Spinal cord (tissue), 10 donors: Measurements from ENCODE around the gene ERP44. TPM values are rescaled to one million over a fixed set of nuclear protein-coding genes. Genes with fewer than 3 reads are reported as not detected.
A peak's percentile ranks its signal among the peaks of the same experiment; 100 is the strongest.

Experiments
- DNase-seq, 6 donors: peaks; one replicate each; pipeline versions ENCODE4 v3.0.0 to v3.0.0-alpha.2; 2013 to 2015; ENCODE audit warnings: low spot score in 6 of 6, low read depth in 4 of 6
- H3K27ac ChIP-seq: one replicate; pipeline ENCODE4 v1.5.1; 2013; ENCODE audit warnings: low read depth, low read length, control low read depth
- H3K27me3 ChIP-seq: one replicate; pipeline ENCODE4 v1.6.1; 2013; ENCODE audit warnings: low read length; ENCODE audit not compliant: control insufficient read depth, insufficient read depth
- H3K36me3 ChIP-seq: one replicate; pipeline ENCODE4 v1.6.1; 2013; ENCODE audit warnings: low read length; ENCODE audit not compliant: control insufficient read depth, insufficient read depth
- H3K4me1 ChIP-seq: one replicate; pipeline ENCODE4 v1.6.1; 2013; ENCODE audit warnings: low read length; ENCODE audit not compliant: control insufficient read depth, insufficient read depth
- H3K4me3 ChIP-seq: one replicate; pipeline ENCODE4 v1.5.1; 2013; ENCODE audit warnings: low read depth, low read length, control low read depth
- H3K9me3 ChIP-seq: one replicate; pipeline ENCODE4 v1.6.1; 2013; ENCODE audit warnings: low read length; ENCODE audit not compliant: control insufficient read depth, insufficient read depth
- WGBS: methylation state at CpG from one replicate; pipeline ENCODE4 v1.1.5; 2013; ENCODE audit warnings: missing lambda C conversion rate; ENCODE audit not compliant: insufficient coverage; 5-methylcytosine and 5-hydroxymethylcytosine counted together
- polyA plus RNA-seq, 2 donors: library from polyadenylated mRNA; unstranded; fragments of 120-200 nt; gene quantifications; one replicate each; pipeline ENCODE4 v1.2.1, GENCODE V29; 2013; ENCODE audit not compliant: insufficient read length in 2 of 2
- total RNA-seq, 2 donors: library from RNA; depleted of rRNA in 1 of 2; stranded (reverse); fragments of 120-200 nt in 1 of 2; fragments of >200 nt in 1 of 2; gene quantifications; one replicate each; pipeline versions ENCODE4 v1.2.3 to v1.2.4, GENCODE V29; 2013 to 2014
- donor health status: healthy.

The ERP44 gene
- total and polyA plus RNA-seq, 4 donors, result 20.4 to 25.6 (median 23.3) TPM

DNA sequence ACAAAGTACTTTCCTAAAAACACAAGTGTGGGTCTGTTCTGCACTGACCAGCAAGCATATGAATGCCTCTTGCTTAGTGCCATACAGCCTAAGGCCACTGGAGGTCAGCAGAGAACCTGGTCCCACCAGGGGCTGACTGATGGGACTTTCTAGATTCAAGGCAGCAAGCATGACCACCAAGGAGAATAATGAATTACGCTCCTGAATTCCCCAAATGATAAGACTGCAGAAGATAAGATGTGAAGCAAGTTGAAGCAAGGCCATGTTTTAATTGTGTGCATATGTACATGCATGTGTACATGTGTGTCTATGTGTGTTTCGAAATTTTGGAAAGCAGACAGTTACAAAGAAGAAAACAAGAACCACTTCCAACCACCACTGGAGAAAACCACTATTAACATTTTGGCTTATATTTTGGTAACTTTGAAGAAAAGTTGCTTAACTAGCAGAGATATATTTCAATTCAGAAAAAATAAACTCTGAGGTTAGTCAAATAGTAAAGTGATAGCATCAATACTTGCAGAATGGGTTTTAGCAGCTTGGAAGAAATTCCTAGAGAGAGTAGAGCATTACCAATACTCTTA is 70.5 kb downstream of the ERP44 start:
- peaks cover 4% of the 10 kb centered on the region for H3K9me3 ChIP-seq
- no peak overlapping the region for H3K4me3 ChIP-seq
- H3K27me3 ChIP-seq, result no peaks in the 10 kb centered on the region
- H3K27ac ChIP-seq, result no peak overlapping the region
- no peaks in the 10 kb centered on the region for H3K4me1 ChIP-seq
- 83% methylated on average over 1 of the region's 2 CpGs for WGBS
- DNase-seq, result peak; percentile 7 to 81 (median 35)
- no peaks in the 10 kb centered on the region for H3K36me3 ChIP-seq

GRCh38 chr9:100027543-100027942 is 71.3 kb downstream of the ERP44 start:
- no peak overlapping the region for H3K4me3 ChIP-seq
- H3K36me3 ChIP-seq, result no peaks in the 10 kb centered on the region
- H3K9me3 ChIP-seq, result peaks cover under 1% of the 10 kb centered on the region
- peak in 1 of 6 donors; percentile 16 for DNase-seq
- no peaks in the 10 kb centered on the region for H3K4me1 ChIP-seq
- H3K27me3 ChIP-seq, result no peaks in the 10 kb centered on the region
- no peak overlapping the region for H3K27ac ChIP-seq
- 56% methylated on average over 2 of the region's 2 CpGs for WGBS

DNA sequence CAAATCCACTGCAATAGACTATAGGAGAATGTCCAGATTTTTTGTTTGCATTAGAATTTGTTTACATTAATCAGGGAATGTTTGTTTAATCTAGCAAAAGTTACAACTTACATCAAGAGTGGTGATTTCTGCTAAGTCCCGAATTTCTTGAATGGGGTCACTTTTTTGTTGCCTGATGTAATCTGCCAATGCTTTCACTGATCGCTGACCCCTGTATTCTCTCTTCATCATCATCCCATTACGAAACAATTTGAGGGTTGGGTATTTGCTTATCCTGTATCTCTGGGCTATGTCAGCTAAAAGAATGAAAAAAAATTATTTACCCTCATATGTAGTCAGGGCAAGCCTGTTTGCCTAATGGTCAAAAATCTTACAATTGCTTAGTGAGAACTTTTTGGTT is 76.9 kb downstream of the ERP44 start:
- no peak for DNase-seq
- WGBS, result no CpG with 5 or more reads among the region's 3 CpGs

GRCh38 chr9:100020121-100020795 is 78.5 kb downstream of the ERP44 start:
- Histone ChIP-seq H3K27ac (no peak overlapping the region), H3K36me3 (no peaks in the 10 kb centered on the region)
- WGBS, result 86% methylated on average over 1 of the region's 5 CpGs

More for the DNA sequence above, 76.9 kb downstream of the ERP44 start:
- Histone ChIP-seq H3K9me3 (no peaks in the 10 kb centered on the region), H3K4me3 (no peak overlapping the region), H3K27me3 (no peaks in the 10 kb centered on the region), H3K27ac (no peak overlapping the region), H3K36me3 (no peaks in the 10 kb centered on the region), H3K4me1 (no peaks in the 10 kb centered on the region)

DNA sequence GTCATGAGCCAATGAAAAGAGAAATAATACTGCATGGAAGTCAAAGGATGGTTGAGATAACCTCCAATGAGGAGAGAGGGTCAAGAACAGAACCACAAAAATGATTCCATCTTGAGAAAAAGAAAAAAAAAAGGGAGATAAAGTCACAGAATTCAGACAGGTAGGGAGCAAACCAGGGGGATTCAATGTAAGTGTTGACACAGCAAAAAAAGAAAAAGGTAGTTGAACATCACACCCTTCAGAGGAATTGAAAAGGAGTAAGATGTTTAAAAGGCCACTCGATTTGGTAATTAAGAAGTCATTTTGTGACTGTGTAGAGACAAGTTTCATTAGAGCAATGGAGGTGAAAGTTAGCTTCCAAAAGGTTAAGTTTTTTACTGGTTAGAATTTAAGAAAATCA is 79.3 kb downstream of the ERP44 start:
- no peak overlapping the region for H3K27ac ChIP-seq
- no peaks in the 10 kb centered on the region for H3K36me3 ChIP-seq
- 100% methylated on average over 1 of the region's 1 CpG for WGBS
- H3K27me3 ChIP-seq, result no peaks in the 10 kb centered on the region
- no peak overlapping the region for H3K4me3 ChIP-seq
- DNase-seq, result no peak
- H3K9me3 ChIP-seq, result no peaks in the 10 kb centered on the region
- no peaks in the 10 kb centered on the region for H3K4me1 ChIP-seq

More at GRCh38 chr9:100020121-100020795, 78.5 kb downstream of the ERP44 start:
- no peak for DNase-seq
- no peaks in the 10 kb centered on the region for H3K9me3 ChIP-seq
- no peaks in the 10 kb centered on the region for H3K27me3 ChIP-seq
- H3K4me1 ChIP-seq, result no peaks in the 10 kb centered on the region
- no peak overlapping the region for H3K4me3 ChIP-seq

DNA sequence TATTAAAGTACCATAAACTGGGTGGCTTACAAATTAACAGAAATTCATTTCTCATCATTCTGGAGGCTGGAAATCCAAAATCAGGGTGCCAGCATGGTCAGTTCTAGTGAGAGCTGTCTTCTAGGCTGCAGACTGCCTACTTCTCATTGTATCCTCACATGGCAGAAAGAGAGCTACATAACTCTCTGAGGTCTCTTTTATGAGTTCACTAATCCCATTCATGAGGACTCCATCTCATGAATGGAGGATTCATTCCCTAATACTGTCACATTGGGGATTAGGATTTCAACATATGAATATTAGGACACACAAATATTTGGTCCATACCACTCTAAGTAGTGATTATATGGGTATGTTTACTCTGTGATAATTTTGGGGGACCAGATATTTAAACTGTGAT is 84.0 kb downstream of the ERP44 start:
- no peak for DNase-seq
- Histone ChIP-seq H3K27ac (no peak overlapping the region), H3K27me3 (no peaks in the 10 kb centered on the region), H3K36me3 (no peaks in the 10 kb centered on the region), H3K4me1 (no peaks in the 10 kb centered on the region), H3K9me3 (no peaks in the 10 kb centered on the region), H3K4me3 (no peak overlapping the region)

- no peaks in the 10 kb centered on the region for H3K9me3 ChIP-seq
- no peak for DNase-seq
- H3K4me1 ChIP-seq, result no peaks in the 10 kb centered on the region
- no CpG with 5 or more reads among the region's 2 CpGs for WGBS
- H3K36me3 ChIP-seq, result no peaks in the 10 kb centered on the region
- no peaks in the 10 kb centered on the region for H3K27me3 ChIP-seq
- no peak overlapping the region for H3K27ac ChIP-seq
- no peak overlapping the region for H3K4me3 ChIP-seq
Observed at GRCh38 chr9:100013573-100013972, 85.2 kb downstream of the ERP44 start.

- no peaks in the 10 kb centered on the region for H3K36me3 ChIP-seq
- no peaks in the 10 kb centered on the region for H3K4me1 ChIP-seq
- no peak for DNase-seq
- no peaks in the 10 kb centered on the region for H3K9me3 ChIP-seq
- H3K4me3 ChIP-seq, result no peak overlapping the region
- H3K27ac ChIP-seq, result no peak overlapping the region
- H3K27me3 ChIP-seq, result no peaks in the 10 kb centered on the region
Observed at GRCh38 chr9:100012279-100012678, 86.5 kb downstream of the ERP44 start.

GRCh38 chr9:100011062-100011681 is 87.6 kb downstream of the ERP44 start:
- Histone ChIP-seq H3K9me3 (no peaks in the 10 kb centered on the region), H3K36me3 (no peaks in the 10 kb centered on the region), H3K27me3 (no peaks in the 10 kb centered on the region), H3K4me1 (no peaks in the 10 kb centered on the region), H3K27ac (no peak overlapping the region), H3K4me3 (no peak overlapping the region)
- DNase-seq, result peak in 2 of 6 donors; percentile 32 to 33
- no CpG with 5 or more reads among the region's 1 CpG for WGBS

DNA sequence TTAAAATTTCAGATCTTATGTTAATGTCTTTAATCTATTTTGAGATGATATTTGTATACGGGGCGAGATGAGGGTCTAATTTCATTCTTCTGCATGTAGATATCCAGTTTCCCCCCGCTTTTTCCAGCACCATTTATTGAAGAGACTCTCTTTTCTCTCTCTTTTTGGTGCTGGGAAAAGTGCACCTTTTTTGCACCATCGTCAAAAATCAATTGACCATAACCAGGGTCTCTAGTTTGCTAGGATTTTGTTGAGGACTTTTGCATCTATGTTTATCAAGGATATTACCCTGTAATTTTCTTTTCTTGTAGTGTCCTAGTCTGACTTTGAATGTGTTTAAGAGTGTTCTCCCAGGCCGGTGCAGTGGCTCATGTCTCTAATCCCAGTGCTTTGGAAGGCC is 99.0 kb downstream of the ERP44 start:
- H3K9me3 ChIP-seq, result peaks cover 3% of the 10 kb centered on the region
- H3K27me3 ChIP-seq, result no peaks in the 10 kb centered on the region
- no CpG with 5 or more reads among the region's 5 CpGs for WGBS

More for the DNA sequence above, 99.0 kb downstream of the ERP44 start:
- peaks cover 18% of the 10 kb centered on the region for H3K36me3 ChIP-seq
- H3K27ac ChIP-seq, result no peak overlapping the region
- H3K4me1 ChIP-seq, result no peaks in the 10 kb centered on the region
- no peak overlapping the region for H3K4me3 ChIP-seq
- no peak for DNase-seq
